GM18520 (cell line): ENCODE measurements around the gene PRICKLE3.
A peak's percentile ranks its signal among the peaks of the same experiment; 100 is the strongest.
"Not testable (repeated sequence)": the region's sequence is repeated elsewhere in the genome, so short reads cannot be mapped to it uniquely, and the experiment has no call there.

ENCODE experiments used
- ATAC-seq: cut with Tn5 transposase; IDR thresholded peaks from one replicate; pipeline ENCODE4 v1.9.1; 2021; ENCODE audit not compliant: unreplicated experiment

The PRICKLE3 gene

DNA sequence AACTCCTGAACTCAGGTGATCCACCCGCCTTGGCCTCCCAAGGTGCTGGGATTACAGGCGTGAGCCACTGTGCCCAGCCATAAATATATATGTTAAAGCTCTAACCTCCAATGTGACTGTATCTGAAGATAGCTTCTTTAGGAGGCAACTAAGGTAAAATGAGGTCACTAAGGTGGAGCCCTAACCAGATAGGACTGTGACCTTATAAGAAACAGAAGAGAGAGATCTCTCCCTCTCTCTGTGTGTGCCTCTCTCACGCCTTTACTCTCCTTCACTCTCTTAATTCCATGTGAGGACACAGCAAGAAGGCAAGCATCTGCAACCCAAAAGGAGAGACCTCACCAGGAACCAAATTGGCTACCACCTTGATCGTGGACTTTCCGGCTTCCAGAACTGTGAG lies 24.5 kb downstream of the PRICKLE3 start:
- ATAC-seq, result no peak

- ATAC-seq, result no peak
Measured at GRCh38 chrX:49160908-49161307, 25.3 kb downstream of the PRICKLE3 start.

GRCh38 chrX:49157194-49157593 lies 29.0 kb downstream of the PRICKLE3 start:
- no peak for ATAC-seq

- peak; percentile 76 for ATAC-seq
Measured at GRCh38 chrX:49155900-49156837, 30.0 kb downstream of the PRICKLE3 start.

DNA sequence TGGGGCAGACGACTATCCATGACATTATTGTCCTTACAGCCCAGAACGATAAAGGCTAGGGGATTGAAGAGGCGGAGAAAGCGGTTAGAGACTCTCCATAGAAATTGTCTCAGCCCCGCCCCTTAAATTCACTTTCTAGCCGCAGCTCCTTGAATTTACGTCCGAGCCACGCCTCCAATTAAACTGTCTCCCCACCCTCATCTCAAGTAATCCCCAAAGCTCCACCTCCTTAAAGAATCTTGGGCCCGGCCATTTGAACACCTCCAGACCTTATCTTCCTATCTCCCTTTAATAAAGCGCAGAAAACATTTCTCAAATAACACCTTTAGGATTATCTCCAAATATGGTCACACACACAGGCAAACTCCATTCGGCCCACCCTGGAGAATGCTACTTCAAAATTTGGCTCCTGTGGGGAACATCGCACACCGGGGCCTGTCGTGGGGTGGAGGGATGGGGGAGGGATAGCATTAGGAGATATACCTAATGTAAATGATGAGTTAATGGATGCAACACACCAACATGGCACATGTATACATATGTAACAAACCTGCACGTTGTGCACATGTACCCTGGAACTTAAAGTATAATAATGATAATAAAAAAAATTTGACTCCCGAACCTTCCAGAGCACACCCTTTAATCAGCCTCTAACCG lies 30.8 kb downstream of the PRICKLE3 start:
- no peak for ATAC-seq

DNA sequence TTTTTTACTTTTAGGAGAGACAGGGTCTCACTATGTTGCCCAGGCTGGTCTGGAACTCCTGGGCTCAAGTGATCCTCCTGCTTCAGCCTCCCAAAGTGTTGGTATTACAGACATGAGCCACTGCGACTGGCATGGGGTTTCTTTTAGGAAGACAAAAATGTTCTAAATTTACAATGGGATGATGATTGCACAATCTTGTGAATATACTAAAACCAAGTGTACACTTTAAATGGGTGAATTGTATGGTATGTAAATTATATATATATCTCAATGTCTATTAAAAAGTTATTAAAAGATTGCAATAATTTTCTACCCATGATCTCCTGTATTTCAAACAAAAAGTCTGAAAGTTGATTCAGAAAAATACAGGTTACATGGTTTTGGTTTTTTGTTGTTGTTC lies 32.7 kb downstream of the PRICKLE3 start:
- no peak for ATAC-seq

- ATAC-seq, result not testable (repeated sequence)
Measured at GRCh38 chrX:49149291-49149690, 36.9 kb downstream of the PRICKLE3 start.

- ATAC-seq, result not testable (repeated sequence)
Measured at GRCh38 chrX:49148390-49149100, 37.6 kb downstream of the PRICKLE3 start.

GRCh38 chrX:49147936-49148335 lies 38.2 kb downstream of the PRICKLE3 start:
- no peak for ATAC-seq

GRCh38 chrX:49147282-49147681 lies 38.9 kb downstream of the PRICKLE3 start:
- ATAC-seq, result no peak

DNA sequence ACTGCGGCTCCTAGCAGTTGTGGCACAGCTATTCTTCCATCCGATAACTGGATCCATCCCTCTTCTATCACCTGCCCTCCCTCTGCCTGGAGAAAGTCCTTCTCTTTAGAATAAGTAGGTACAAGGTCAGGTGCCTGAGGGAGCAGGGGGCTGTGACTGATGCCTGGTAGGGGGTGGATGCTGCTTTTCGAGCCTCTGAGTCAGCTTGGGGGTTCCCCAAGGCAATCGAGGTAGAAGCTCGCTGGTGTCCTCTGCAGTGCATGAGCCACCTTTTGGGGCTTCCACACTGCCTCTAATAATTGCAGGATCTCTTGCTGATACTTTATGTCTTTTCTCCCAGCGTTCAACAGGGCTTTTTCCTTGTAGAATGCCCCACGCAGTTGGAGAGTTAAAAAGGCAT lies 43.0 kb downstream of the PRICKLE3 start:
- ATAC-seq, result not testable (repeated sequence)

DNA sequence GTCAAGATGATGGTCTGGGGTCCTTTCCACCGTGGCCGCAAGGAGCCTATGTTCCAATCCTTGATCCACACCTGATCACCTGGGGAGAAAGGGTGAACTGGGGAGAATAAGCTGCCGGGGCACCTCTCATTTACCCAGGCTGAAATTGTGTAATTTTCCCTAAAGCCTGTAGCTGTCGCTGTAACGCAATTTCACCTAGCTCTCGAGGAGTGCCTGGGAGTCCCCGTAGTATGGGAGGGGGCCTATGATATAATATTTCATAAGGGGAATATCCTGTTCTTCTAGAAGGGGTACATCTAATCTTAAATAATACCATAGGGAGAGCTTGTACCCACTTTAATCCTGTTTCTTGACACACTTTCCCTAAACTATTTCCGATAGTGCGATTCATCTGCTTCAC lies 43.9 kb downstream of the PRICKLE3 start:
- not testable (repeated sequence) for ATAC-seq

DNA sequence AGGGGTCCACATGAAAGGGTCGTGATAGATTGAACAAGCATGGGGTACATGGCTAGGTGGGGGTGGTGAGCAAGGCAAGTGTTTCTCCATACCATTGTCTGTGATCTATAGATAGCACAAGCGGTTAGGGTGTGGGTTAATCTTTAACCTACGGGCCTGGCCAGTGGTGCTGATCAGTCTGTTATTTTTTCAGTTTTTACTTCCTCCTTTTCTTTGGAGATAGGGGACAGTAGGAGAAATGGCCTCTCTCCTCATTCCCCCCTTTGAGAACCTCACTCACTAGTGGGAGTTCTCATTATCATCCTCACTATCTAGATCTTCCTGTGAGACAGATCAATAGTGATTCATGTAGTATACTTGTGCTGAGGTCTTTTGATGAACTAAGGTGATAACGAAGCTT lies 46.5 kb downstream of the PRICKLE3 start:
- no peak for ATAC-seq

DNA sequence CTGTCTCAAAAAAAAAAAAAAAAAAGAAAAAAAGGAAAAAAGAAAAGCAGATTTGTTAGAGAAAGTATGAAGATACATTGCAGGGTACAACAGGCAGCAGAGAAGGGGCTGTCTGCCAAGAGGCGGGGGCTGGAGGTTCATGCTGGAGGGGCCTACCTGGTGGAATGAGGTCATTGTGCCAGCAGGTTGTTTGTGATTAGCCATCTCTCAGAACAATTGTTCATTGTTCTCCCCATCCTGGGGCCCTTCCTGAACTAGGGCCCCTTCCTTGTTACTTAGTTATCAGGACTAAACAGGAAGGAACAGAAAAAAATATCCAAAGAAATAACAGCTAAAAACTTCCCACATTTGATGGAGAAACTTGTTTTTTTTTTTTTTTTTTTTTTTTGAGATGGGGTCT lies 48.7 kb downstream of the PRICKLE3 start:
- ATAC-seq, result no peak

DNA sequence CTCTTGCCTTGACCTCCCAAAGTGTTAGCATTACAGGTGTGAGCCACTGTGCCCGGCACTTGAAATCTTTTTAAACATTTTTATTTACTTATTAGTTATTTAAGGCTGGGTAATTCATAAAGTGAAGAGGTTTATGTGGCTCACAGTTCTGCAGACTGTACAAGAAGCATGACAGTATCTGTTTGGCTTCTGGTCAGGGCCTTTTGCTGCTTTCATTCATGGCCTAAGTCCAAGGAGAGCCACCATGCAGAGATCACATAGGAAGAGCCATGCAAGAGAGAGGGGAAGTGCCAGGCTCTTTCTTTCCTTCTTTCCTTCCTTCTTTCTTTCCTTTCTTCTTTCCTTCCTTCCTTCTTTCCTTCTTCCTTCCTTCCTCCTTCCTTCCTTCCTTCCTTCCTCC lies 52.4 kb downstream of the PRICKLE3 start:
- no peak for ATAC-seq

- ATAC-seq, result not testable (repeated sequence)
Measured at GRCh38 chrX:49132275-49132674, 53.9 kb downstream of the PRICKLE3 start.

- no peak for ATAC-seq
Measured at GRCh38 chrX:49129427-49129826, 56.7 kb downstream of the PRICKLE3 start.

DNA sequence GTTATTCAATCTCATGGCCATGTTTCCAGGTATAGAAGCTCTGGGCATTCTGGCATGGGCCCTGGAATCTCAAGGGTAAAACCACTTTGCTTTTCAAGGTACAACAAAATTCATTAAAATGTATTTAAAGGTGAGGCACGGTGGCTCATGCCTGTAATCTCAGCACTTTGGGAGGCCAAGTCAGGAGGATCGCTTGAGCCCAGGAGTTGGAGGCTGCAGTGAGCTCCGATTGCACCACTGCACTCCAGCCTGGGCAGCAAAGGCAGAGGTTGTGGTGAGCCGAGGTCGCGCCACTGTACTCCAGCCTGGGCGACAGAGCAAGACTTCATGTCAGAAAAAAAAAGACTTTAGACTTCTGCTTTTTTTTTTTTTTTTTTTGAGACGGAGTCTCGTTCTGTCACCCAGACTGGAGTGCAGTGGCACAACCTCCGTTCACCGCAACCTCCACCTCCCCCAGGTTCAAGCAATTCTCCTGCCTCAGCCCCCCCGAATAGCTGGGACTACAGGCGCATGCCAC lies 58.4 kb downstream of the PRICKLE3 start:
- ATAC-seq, result not testable (repeated sequence)
